K562 (cell line): ENCODE results near the gene SYF2. TPM values are rescaled to one million over a fixed set of nuclear protein-coding genes. Genes with fewer than 3 reads are reported as not detected.
A peak's percentile ranks its signal among the peaks of the same experiment; 100 is the strongest.

Experiments used
- E2F3 ChIP-seq: fragments of 250-450 bp; sonication (Bioruptor Pico); IDR thresholded peaks from 2 replicates; pipeline ENCODE4 v1.4.0; 2020; ENCODE audit warnings: mild to moderate bottlenecking
- HDGF ChIP-seq: fragments of 450-650 bp; IDR thresholded peaks from 2 replicates; pipeline ENCODE4 v1.6.1; 2016
- JUNB ChIP-seq: fragments of 450-650 bp; formaldehyde crosslinking; conservative IDR thresholded peaks from 2 replicates; pipeline ENCODE4 v1.4.0; 2020; ENCODE audit warnings: mild to moderate bottlenecking
- KAT8 ChIP-seq: fragments of 450-650 bp; IDR thresholded peaks from 2 replicates; pipeline ENCODE4 v1.6.1; 2016; ENCODE audit warnings: low read depth, mild to moderate bottlenecking
- NCOR1 ChIP-seq: fragments of 450-650 bp; IDR thresholded peaks from 2 replicates; pipeline ENCODE4 v1.6.1; 2016; ENCODE audit warnings: mild to moderate bottlenecking, moderate library complexity
- SIX5 ChIP-seq, 2 experiments: IDR thresholded peaks; 2 replicates each; pipeline ENCODE4 v1.6.1; 2011; ENCODE audit warnings: low read length in 2 of 2, borderline replicate concordance in 1 of 2, low read depth in 1 of 2, mild to moderate bottlenecking in 1 of 2, moderate library complexity in 1 of 2; ENCODE audit not compliant: insufficient read depth in 1 of 2
- SMARCB1 ChIP-seq: IDR thresholded peaks from 2 replicates; pipeline ENCODE4 v1.6.1; 2011; ENCODE audit warnings: improper control_type of control experiment, low read depth; ENCODE audit not compliant: insufficient read length
- SUPT5H ChIP-seq: fragments of 450-650 bp; IDR thresholded peaks from 2 replicates; pipeline ENCODE4 v1.6.1; 2016
- TBL1XR1 ChIP-seq, 2 experiments: IDR thresholded peaks; 2 replicates each; pipeline ENCODE4 v1.6.1; 2012; ENCODE audit warnings: improper control_type of control experiment in 2 of 2, low read length in 2 of 2, mild to moderate bottlenecking in 1 of 2
- THRAP3 ChIP-seq: fragments of 450-650 bp; IDR thresholded peaks from 2 replicates; pipeline ENCODE4 v1.6.1; 2016; ENCODE audit warnings: mild to moderate bottlenecking, inconsistent platforms, borderline replicate concordance
- TSC22D4 ChIP-seq: fragments of 450-650 bp; IDR thresholded peaks from 2 replicates; pipeline ENCODE4 v1.6.1; 2016; ENCODE audit warnings: missing genetic modification characterization, missing biosample characterization, control low read depth
- ZFP36 ChIP-seq: fragments of 150-350 bp; IDR thresholded peaks from 2 replicates; pipeline ENCODE4 v1.6.1; 2018; ENCODE audit warnings: low read length, low read depth; ENCODE audit not compliant: partially characterized antibody
- ZNF121 ChIP-seq: sonication (generic); formaldehyde crosslinking; conservative IDR thresholded peaks from 2 replicates; pipeline ENCODE4 v1.8.0; 2022; ENCODE audit warnings: missing genetic modification reagents
- ZNF174 ChIP-seq: fragments of 250-450 bp; sonication (Bioruptor Pico); IDR thresholded peaks from 2 replicates; pipeline ENCODE4 v1.4.0; 2020; ENCODE audit warnings: mild to moderate bottlenecking
- ZNF41 ChIP-seq: fragments of 250-450 bp; sonication (Bioruptor Pico); conservative IDR thresholded peaks from 2 replicates; pipeline ENCODE4 v1.4.0; 2020; ENCODE audit warnings: mild to moderate bottlenecking
- ZNF655 ChIP-seq: fragments of 250-450 bp; sonication (Bioruptor Pico); IDR thresholded peaks from 2 replicates; pipeline ENCODE4 v1.5.0; 2021
- ZNF668 ChIP-seq: fragments of 250-450 bp; sonication (Bioruptor Pico); IDR thresholded peaks from 2 replicates; pipeline ENCODE4 v1.8.0; 2022; ENCODE audit warnings: mild to moderate bottlenecking, inconsistent platforms
- ZNF76 ChIP-seq: fragments of 250-450 bp; sonication (Bioruptor Pico); IDR thresholded peaks from 2 replicates; pipeline ENCODE4 v1.4.0; 2020; ENCODE audit warnings: mild to moderate bottlenecking, moderate library complexity, borderline replicate concordance
- polyA plus RNA-seq, 8 experiments: library from polyadenylated mRNA; depleted of rRNA in 4 of 8; stranded (reverse) in 5 of 8; unstranded in 3 of 8; fragments of >200 nt; fragmentation: Nextera tagmentation in 2 of 8; fragmentation: Illumina TruSeq in 1 of 8; extraction: Ambion mirVana in 2 of 8; extraction: Trizol in 1 of 8; gene quantifications; 2 replicates each; pipeline versions ENCODE4 v1.2.1 to v1.2.3, GENCODE V29; 2011 to 2014; ENCODE audit warnings: inconsistent platforms in 1 of 8, missing spikeins in 1 of 8
- total RNA-seq, 7 experiments: library from RNA; depleted of rRNA in 6 of 7; stranded (reverse); fragments of >200 nt in 6 of 7; fragmentation: Illumina TruSeq in 2 of 7; extraction: Trizol in 2 of 7; gene quantifications; 2 replicates each; pipeline versions ENCODE4 v1.2.1 to v1.2.3, GENCODE V29; 2011 to 2021; ENCODE audit warnings: low replicate concordance in 1 of 7
- TF ChIP-seq, protein P1 (sequence below): sonication (generic); formaldehyde crosslinking; IDR thresholded peaks from 2 replicates; pipeline ENCODE4 v1.8.1; 2023; ENCODE audit warnings: mild to moderate bottlenecking, missing genetic modification reagents
- TF ChIP-seq, protein P2 (sequence below), 2 experiments: fragments of 450-650 bp; IDR thresholded peaks; 2 replicates each; pipeline ENCODE4 v1.6.1; 2016; ENCODE audit warnings: mild to moderate bottlenecking in 2 of 2, borderline replicate concordance in 1 of 2, low read depth in 1 of 2, moderate library complexity in 1 of 2

The SYF2 gene
- total and polyA plus RNA-seq, 9 of the 15 experiments (the other 6 are each of a cell fraction or from before 2014, with no cell fraction given) = 20.9 to 69.0 (median 43.2) TPM

DNA sequence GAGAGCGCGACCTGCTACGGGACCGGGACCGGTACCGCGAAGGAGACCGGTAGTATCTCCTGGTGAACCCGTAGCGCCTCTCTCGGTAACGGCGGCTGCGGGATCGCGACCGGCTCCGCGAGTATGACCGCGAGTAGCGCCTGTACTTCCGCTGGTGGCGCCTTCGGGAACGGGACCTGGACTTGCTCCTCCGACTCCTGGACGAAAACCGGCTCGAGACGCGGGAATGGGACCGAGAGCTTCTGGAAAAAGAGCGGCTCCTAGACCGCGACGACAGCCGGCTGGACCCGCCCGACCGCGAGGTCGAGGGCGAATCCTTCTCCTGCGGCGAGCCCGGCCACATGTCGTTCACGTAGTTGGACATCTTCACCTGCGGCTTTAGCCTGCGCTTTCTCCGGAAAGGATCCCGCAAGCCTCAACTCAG is 14.3 kb upstream of the SYF2 start (continued):
- TF ChIP-seq ZNF76 (CRISPR knock-in tag) (no peak), TBL1XR1 (IDR thresholded peaks at IDR 0.05; ENCODE audit: low read length in 2 of 2) (peak in 1 of 2 experiments; percentile 55; a peak in 1 of 4 replicates), ZNF668 (no peak), ZNF121 (CRISPR knock-in tag) (no peak), NCOR1 (no peak), ZNF655 (CRISPR knock-in tag) (no peak), JUNB (no peak), THRAP3 (0 out of 2 replicates have a peak, but pooled peaks have one; percentile 55), SMARCB1 (no peak), ZNF41 (no peak), HDGF (no peak), KAT8 (no peak), SIX5 (IDR thresholded peaks at IDR 0.05; ENCODE audit: borderline replicate concordance in 1 of 2, insufficient read depth in 1 of 2, low read depth in 1 of 2, low read length in 2 of 2) (no peak), SUPT5H (no peak), ZFP36 (no peak), TSC22D4 (no peak), E2F3 (no peak), ZNF174 (CRISPR knock-in tag) (no peak)
- TF ChIP-seq, protein P1, sequence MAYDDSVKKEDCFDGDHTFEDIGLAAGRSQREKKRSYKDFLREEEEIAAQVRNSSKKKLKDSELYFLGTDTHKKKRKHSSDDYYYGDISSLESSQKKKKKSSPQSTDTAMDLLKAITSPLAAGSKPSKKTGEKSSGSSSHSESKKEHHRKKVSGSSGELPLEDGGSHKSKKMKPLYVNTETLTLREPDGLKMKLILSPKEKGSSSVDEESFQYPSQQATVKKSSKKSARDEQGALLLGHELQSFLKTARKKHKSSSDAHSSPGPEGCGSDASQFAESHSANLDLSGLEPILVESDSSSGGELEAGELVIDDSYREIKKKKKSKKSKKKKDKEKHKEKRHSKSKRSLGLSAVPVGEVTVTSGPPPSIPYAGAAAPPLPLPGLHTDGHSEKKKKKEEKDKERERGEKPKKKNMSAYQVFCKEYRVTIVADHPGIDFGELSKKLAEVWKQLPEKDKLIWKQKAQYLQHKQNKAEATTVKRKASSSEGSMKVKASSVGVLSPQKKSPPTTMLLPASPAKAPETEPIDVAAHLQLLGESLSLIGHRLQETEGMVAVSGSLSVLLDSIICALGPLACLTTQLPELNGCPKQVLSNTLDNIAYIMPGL (CRISPR knock-in tag) = peak; percentile 9; the same call in 1 of the 2 replicates
- TF ChIP-seq, protein P2, sequence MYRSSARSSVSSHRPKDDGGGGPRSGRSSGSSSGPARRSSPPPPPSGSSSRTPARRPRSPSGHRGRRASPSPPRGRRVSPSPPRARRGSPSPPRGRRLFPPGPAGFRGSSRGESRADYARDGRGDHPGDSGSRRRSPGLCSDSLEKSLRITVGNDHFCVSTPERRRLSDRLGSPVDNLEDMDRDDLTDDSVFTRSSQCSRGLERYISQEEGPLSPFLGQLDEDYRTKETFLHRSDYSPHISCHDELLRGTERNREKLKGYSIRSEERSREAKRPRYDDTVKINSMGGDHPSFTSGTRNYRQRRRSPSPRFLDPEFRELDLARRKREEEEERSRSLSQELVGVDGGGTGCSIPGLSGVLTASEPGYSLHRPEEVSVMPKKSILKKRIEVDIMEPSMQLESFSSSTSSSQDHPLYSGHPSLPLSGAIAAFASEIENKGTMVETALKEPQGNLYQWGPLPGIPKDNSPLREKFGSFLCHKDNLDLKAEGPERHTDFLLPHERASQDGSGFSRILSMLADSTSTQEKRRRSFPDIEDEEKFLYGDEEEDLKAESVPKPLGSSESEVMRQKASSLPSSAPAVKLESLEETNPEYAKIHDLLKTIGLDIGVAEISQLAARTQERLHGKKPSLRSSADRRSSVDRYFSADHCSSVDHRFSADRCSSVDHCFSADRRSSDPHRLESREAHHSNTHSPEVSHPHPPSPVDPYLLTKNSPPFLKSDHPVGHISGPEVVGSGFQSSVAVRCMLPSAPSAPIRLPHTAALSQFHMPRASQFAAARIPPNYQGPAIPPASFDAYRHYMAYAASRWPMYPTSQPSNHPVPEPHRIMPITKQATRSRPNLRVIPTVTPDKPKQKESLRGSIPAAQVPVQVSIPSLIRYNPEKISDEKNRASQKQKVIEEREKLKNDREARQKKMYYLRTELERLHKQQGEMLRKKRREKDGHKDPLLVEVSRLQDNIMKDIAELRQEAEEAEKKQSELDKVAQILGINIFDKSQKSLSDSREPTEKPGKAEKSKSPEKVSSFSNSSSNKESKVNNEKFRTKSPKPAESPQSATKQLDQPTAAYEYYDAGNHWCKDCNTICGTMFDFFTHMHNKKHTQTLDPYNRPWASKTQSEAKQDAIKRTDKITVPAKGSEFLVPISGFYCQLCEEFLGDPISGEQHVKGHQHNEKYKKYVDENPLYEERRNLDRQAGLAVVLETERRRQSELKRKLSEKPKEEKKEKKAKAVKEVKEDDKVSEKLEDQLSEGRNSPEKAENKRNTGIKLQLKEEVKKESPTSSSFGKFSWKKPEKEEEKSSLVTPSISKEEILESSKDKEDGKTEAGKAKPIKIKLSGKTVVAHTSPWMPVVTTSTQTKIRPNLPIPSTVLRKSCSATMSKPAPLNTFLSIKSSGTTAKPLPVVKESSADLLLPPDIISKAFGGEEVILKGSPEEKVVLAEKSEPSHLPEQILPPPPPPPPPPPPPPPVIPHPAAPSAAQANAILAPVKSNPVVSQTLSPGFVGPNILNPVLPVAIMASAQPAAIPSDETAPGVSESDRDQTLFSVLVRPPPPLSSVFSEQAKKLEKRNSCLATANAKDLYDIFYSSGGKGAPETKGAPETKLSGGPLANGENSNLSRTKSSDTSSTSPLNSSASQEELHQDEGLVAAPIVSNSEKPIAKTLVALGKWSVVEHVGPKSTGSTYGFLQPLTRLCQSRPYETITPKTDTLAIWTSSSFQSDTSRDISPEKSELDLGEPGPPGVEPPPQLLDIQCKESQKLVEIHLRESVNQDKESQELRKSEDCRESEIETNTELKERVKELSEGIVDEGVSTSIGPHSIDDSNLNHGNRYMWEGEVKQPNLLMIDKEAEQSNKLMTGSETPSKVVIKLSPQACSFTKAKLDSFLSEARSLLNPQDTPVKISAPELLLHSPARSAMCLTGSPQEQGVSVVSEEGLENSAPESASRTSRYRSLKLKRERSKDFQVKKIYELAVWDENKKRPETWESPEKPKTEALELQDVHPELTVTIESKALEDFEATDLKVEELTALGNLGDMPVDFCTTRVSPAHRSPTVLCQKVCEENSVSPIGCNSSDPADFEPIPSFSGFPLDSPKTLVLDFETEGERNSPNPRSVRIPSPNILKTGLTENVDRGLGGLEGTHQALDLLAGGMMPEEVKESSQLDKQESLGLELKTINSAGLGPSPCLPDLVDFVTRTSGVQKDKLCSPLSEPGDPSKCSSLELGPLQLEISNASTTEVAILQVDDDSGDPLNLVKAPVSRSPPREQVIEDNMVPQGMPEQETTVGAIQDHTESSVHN (IDR thresholded peaks at IDR 0.05; ENCODE audit: borderline replicate concordance in 1 of 2, low read depth in 1 of 2) = no peak
